GM19351 (cell line): ENCODE data around the gene PYGM.
A peak's percentile ranks its signal among the peaks of the same experiment; 100 is the strongest.

ENCODE experiments used
- ATAC-seq: cut with Tn5 transposase; IDR thresholded peaks from one replicate; pipeline ENCODE4 v1.9.1; 2021; ENCODE audit warnings: mild to moderate bottlenecking, moderate library complexity; ENCODE audit not compliant: unreplicated experiment

The PYGM gene

GRCh38 chr11:64741375-64742086, 18.2 kb downstream of the PYGM start:
- ATAC-seq, result no peak

DNA sequence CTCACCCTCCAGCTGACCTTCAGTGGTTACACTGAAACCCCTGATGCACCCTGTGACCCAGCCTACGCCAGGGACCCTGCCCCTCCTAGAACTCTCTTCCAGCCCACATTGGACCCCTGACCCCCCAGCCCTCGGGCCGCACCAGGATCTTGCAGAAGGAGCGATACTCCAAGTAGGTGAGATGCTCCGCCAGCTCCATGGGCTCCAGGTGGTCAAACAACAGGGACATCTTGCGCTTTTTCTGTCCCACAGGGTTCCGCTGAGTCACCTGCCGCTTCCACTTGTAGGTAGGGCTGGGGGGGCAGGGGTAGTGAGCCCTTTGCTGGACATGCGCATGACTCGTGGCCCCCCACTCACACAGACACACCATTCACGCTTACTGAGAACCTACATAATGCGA, 19.9 kb downstream of the PYGM start:
- ATAC-seq, result no peak

- no peak for ATAC-seq
Measured at GRCh38 chr11:64736654-64737053, 23.1 kb downstream of the PYGM start.

DNA sequence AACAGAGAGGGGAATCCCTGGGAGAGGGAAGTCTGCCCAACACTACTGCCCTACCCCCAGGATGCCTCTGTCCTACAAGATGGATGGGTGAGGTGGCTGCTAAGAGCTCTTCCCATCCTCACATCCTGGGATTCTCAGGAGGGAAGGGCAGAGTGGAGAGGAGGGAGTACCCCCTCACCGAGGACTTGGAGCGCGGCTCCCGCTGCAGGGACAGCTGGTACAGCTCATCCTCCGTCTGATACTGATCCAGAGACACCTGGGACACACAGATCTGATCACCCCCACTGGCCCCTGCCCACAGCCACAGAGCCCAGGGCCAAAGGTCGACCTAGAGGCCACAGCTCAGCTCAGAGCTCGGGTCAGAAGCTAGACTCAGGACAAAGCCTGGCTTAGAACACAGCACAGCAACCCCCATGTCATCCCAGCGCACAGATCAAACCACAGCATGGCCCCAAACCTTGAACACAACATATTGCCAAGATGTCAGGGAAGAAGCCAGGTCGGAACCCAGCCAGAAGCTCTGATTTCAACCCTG, 24.0 kb downstream of the PYGM start:
- no peak for ATAC-seq

DNA sequence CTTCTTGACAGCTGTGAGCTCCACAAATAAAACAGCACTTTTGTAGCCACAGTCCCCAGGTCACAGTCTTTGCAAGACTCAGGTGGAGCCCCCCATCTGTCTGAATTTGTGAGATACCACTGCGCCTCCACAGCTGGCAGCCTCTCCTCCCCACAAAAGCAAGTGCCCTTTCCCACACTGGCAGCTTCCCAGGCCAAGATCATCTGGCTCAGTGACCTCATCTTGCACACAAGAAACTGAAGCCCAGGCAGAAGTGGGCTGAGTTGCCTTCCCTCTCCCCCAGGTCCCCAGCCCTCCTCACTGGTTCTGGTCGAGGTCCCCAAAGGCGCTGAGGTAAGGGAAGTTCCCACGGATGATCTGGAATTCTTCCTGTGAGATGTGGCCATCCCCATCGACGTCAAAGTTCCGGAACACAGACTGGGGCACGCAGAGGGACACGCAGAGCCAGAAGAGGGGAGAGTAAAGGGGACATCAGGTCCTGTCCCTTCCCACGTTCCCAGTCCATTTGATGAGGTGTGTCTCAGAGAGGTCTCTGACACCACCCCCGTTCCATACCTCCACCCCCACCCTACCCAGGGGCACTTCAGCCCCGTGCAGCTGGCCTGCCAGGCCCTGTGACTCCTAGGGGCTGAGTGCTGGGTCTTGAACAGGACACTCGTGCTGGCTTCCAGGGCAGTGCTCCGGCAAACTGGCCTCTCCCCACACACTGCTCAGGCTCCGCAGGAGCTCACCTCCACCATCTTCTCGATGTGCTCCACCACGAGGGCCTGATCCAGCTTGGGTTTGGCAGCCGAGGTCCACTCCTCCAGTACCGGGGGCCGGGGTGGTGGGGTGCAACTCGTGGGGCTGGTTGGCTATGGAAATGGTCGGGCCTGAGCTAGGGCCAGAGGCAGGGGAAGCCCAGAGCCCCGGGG, 24.7 kb downstream of the PYGM start:
- ATAC-seq, result no peak

- ATAC-seq, result no peak
Measured at GRCh38 chr11:64731601-64732000, 28.2 kb downstream of the PYGM start.

DNA sequence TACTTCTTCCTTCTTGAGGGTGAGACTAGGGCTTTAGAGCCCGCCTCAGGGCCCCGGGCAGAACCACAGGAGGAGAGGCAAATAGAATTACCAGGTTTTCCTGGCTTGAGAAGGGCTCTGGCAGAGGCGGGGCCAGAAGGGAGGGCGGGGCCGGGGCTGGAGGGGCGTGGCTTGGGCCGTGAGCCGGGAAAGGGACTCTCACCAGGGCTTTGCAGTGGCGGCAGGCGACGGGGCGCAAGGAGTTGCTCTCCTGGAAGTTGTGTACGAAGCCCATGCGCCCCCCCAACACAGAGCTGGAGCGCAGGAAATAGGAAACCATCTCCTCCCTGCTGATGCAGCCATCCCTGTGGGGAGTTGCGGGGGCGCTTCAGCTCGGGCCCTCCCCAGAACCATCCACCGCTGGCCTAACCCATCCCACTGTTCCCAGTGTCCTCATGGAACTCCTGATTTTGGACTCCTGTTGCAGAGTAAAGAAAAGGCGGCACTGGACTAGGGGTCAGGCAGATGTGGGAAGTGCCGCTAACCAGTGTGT, 29.9 kb downstream of the PYGM start:
- no peak for ATAC-seq

- ATAC-seq, result no peak
Measured at GRCh38 chr11:64728757-64729365, 30.9 kb downstream of the PYGM start.

GRCh38 chr11:64726867-64727530, 32.8 kb downstream of the PYGM start:
- no peak for ATAC-seq

DNA sequence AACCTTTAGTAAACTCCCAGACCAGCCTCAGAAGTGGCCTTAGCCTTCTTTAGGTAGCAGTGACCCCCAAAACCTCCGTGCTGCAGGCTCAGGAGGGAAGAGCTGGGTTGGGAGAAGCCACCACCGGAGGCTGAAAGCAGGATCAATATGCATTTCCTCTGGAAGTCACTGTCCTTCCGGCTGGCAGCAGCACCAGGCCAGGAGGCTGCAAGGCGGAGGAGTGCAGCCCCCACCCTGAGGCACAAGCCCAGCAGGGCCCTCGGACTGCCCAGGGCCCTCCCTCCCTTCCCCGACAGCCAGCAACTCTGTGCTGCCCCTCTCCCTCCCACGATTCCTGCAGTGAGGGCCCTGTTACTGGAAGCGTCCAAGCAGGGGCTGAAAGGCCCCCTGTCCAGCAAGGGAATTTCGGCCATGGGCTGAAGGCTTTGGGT, 33.5 kb downstream of the PYGM start:
- no peak for ATAC-seq

DNA sequence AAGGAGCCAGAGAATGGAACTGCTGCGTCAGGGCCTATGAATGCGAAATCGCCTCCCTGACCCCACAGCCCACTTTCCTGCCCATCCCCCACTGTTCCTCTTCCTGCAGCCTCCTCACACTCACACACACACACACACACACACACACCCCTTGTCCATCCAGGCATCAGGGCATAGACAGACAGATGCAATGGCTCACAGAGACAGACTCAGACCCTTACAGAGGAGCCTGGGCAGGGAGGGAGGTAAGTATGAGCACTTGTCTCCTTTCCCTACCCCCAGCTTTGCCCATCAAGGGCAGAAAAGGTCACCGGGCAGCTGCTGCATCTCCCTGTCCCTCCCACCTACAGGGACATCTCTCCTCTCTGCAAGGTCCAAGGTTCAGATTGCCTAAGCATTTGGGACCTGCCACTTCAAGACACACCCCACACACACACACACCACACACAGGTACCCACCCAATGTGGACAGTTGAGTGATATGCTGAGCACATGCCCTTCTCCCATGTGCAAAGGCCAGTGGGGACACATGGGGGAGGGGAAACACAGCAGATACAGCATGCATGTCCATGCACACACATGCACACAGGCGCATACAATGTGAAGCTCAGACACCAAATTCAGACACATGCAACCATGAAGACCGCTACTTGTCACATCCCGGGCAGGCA, 34.8 kb downstream of the PYGM start:
- no peak for ATAC-seq

- ATAC-seq, result no peak
Measured at GRCh38 chr11:64723907-64724862, 35.6 kb downstream of the PYGM start.

DNA sequence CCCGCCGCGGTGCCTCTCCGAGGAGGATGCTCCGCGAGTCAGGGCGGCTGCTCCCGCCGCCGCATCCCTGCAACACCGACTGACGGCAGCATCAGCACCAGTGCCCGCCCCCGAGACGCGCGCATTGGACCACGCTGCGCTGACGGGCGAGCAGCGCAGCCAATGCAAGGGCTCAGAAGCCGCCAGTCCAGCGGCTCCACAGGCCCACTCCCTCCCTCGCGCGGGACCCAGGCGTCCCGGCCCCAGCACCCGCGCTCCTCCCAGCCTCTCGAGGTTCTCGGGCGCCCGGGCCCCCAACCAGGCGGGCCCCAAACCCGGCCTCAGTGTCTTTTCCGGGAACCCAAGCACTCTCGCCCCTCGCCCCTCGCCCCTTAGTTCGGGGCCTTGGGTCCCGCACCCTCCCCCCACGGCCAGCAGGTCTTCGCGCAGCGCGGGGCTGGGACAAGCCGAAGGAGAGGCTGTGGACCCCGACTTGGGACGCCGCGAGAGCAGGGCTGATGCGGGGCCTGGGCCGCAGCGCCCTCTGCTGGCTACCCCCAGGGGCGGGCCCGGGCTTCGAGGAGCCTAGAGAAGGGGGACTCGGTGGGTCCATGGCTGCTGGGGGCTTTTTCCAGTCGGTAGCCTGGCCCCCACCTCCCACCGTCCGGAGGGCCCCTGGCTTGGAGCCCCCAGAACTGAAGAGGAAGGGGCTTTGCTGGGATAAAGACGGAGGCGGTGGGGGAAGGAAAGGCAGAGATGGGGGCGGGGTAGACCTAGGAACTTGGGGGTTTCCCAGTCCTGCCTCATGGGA, 36.5 kb downstream of the PYGM start, which contains the start of gene NRXN2:
Gene NRXN2, minus strand, starts transcription at position 81 of the 790 bp plus-strand sequence. CDS start 9,498 bp downstream, outside the sequence.
- ATAC-seq, result peak; percentile 97

DNA sequence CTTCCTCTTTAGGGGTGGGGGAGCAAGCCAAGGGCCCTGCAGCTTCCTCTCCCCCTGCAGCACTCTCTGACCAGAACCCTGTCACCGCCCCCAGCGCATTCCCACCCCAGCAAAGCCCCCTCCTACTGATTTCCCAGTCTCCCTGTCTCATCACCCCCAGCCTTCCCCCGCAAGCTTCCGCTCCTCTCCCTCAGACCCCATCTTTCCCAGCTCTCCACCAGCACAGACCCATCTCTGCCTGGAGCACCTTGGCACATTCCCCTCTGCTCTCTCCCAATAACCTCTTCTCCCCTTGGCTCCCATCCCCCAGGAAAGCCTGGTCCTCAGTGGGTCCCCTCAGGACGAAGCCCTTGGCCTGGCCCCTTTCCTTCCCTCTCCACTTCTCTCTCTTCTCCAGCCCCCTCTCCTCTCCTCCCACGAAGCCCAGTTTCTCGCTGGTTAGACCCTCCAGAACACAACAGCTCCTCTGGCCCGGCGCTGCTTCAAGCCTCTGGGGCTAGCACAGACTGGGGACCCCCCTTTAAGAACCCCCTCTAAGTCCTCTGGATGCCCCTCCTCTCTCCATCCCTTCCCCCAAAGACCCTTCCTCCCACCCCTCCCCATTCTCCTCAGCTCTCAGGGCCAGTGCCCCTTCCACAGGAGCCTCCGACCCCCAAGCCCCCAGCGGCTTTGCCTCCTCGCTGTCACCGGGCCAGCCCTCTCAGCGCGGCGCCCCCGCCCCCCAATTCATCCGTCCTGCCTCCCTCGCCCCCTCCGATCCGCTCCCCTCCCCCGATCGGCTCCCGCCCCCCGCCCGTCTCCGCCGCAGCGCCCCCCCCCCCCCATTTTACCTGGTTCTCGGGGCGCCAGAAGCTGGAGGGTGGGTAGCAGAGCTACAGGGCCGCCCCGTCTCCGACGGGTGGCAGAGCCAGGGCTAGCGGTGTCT, 37.4 kb downstream of the PYGM start:
- no peak for ATAC-seq

DNA sequence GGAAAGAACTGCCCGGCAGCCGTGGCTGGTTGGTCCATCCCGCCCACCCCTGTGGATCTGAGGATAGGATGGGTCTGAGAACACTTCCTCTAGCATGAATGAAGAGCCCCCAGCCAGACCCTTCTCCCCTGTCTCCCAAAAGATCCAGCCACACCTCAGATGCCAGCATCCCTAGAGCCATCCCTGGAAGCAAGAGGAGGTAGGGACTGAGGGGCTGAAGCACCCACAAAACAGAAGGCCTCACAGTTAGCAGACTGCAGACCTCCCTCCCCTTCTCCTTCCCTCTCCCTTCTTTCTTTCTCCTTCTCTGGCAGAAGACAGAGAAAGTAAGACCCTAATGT, 38.4 kb downstream of the PYGM start:
- ATAC-seq, result no peak

- no peak for ATAC-seq
Measured at GRCh38 chr11:64720640-64721358, 39.0 kb downstream of the PYGM start.
